Astrocyte (in vitro differentiated cells and primary cell): ENCODE measurements around the gene BMPR1A.

Source experiments
- EZH2 ChIP-seq: IDR thresholded peaks from 2 replicates; pipeline ENCODE4 v1.6.1; 2012; ENCODE audit warnings: mild to moderate bottlenecking, low read length, inconsistent platforms; ENCODE audit not compliant: insufficient read depth
- TF ChIP-seq, protein P1 (sequence below): IDR thresholded peaks from 2 replicates; pipeline ENCODE4 v1.5.1; 2011; ENCODE audit warnings: low read depth, mild to moderate bottlenecking, inconsistent platforms, low read length, moderate library complexity; ENCODE audit not compliant: insufficient read depth

- no peak for TF ChIP-seq EZH2
- TF ChIP-seq, protein P1, sequence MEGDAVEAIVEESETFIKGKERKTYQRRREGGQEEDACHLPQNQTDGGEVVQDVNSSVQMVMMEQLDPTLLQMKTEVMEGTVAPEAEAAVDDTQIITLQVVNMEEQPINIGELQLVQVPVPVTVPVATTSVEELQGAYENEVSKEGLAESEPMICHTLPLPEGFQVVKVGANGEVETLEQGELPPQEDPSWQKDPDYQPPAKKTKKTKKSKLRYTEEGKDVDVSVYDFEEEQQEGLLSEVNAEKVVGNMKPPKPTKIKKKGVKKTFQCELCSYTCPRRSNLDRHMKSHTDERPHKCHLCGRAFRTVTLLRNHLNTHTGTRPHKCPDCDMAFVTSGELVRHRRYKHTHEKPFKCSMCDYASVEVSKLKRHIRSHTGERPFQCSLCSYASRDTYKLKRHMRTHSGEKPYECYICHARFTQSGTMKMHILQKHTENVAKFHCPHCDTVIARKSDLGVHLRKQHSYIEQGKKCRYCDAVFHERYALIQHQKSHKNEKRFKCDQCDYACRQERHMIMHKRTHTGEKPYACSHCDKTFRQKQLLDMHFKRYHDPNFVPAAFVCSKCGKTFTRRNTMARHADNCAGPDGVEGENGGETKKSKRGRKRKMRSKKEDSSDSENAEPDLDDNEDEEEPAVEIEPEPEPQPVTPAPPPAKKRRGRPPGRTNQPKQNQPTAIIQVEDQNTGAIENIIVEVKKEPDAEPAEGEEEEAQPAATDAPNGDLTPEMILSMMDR, result no peak
Observed at GRCh38 chr10:86951184-86951761, 194.9 kb downstream of the BMPR1A start.
